H1 (cell line): Measurements from ENCODE around the gene RASAL1. TPM values are rescaled to one million over a fixed set of nuclear protein-coding genes. Genes with fewer than 3 reads are reported as not detected.

Source experiments
- CTCF ChIA-PET: fragments of 300-600 bp; sonication (Branson Sonifier 250); formaldehyde crosslinking; loops from one replicate; lab custom pipeline; 2021; ENCODE audit not compliant: partially characterized antibody; lab: Charles Lee
- POLR2A ChIA-PET: fragments of 300-600 bp; sonication (Branson Sonifier 250); formaldehyde crosslinking; loops from one replicate; lab custom pipeline; 2021; ENCODE audit warnings: inconsistent platforms; ENCODE audit not compliant: partially characterized antibody; lab: Charles Lee
- DNase-seq, 2 experiments: peaks; one replicate each; pipeline versions ENCODE4 v3.0.0 to v3.0.0-alpha.2; 2010 to 2022; ENCODE audit warnings: low spot score in 2 of 2, low read depth in 1 of 2, mixed read lengths in 1 of 2
- FAIRE-seq: peaks from 2 replicates; lab custom pipeline; 2011; peaks lifted over from hg19 to GRCh38; lab: Jason Lieb, UNC
- H2AFZ ChIP-seq: 2 replicates; pipeline ENCODE4 v1.8.1; 2012; ENCODE audit warnings: low read length, inconsistent platforms
- H2AK5ac ChIP-seq: 2 replicates; pipeline ENCODE4 v1.6.1; 2013; ENCODE audit warnings: low read depth, low read length
- H2BK120ac ChIP-seq: replicated peaks from 2 replicates; pipeline ENCODE3; 2013; ENCODE audit warnings: low read depth, low read length, inconsistent platforms
- H2BK12ac ChIP-seq: 2 replicates; pipeline ENCODE4 v1.6.1; 2013; ENCODE audit warnings: low read depth, low read length
- H2BK15ac ChIP-seq: 2 replicates; pipeline ENCODE4 v1.6.1; 2013; ENCODE audit warnings: low read length
- H2BK20ac ChIP-seq: 2 replicates; pipeline ENCODE4 v1.6.1; 2013; ENCODE audit warnings: low read length
- H2BK5ac ChIP-seq: 2 replicates; pipeline ENCODE4 v1.6.1; 2013; ENCODE audit warnings: low read depth, low read length
- H3K14ac ChIP-seq: 2 replicates; pipeline ENCODE4 v1.6.1; 2013; ENCODE audit warnings: inconsistent platforms; ENCODE audit not compliant: insufficient read length
- H3K18ac ChIP-seq: 2 replicates; pipeline ENCODE4 v1.6.1; 2013; ENCODE audit warnings: low read length; ENCODE audit errors: extremely low read depth
- H3K23ac ChIP-seq: 2 replicates; pipeline ENCODE4 v1.6.1; 2013; ENCODE audit warnings: inconsistent platforms; ENCODE audit not compliant: insufficient read length
- H3K23me2 ChIP-seq: 2 replicates; pipeline ENCODE4 v1.6.1; 2013; ENCODE audit warnings: low read depth, low read length
- H3K27ac ChIP-seq: 2 replicates; pipeline ENCODE4 v1.6.1; 2011; ENCODE audit warnings: low read depth, low read length, inconsistent platforms
- H3K27me3 ChIP-seq, 4 experiments: replicated peaks in 1 of 4; 1 replicate in 1 of 4; 2 replicates in 3 of 4; pipeline versions ENCODE4 v1.6.1 to v1.8.1; 2011 to 2013; ENCODE audit warnings: low read length in 3 of 4, mild to moderate bottlenecking in 3 of 4, inconsistent platforms in 2 of 4, mixed read lengths in 2 of 4, moderate library complexity in 1 of 4; ENCODE audit not compliant: control insufficient read depth in 3 of 4, insufficient read depth in 3 of 4; ENCODE audit errors: extremely low read depth in 1 of 4
- H3K36me3 ChIP-seq, 4 experiments: 2 replicates each; pipeline versions ENCODE4 v1.6.1 to v1.8.1; 2011 to 2013; ENCODE audit warnings: mild to moderate bottlenecking in 4 of 4, low read length in 3 of 4, moderate library complexity in 2 of 4, control low read depth in 1 of 4, inconsistent platforms in 1 of 4; ENCODE audit not compliant: insufficient read depth in 4 of 4, control insufficient read depth in 2 of 4
- H3K4ac ChIP-seq: replicated peaks from 2 replicates; pipeline ENCODE3; 2013; ENCODE audit warnings: low read length, low read depth, mixed read lengths, inconsistent platforms; ENCODE audit not compliant: insufficient read length
- H3K4me1 ChIP-seq, 4 experiments: replicated peaks in 1 of 4; 1 replicate in 1 of 4; 2 replicates in 3 of 4; pipeline versions ENCODE4 v1.6.1 to v1.8.1; 2011 to 2013; ENCODE audit warnings: low read length in 3 of 4, inconsistent platforms in 2 of 4, mixed read lengths in 1 of 4; ENCODE audit not compliant: insufficient read depth in 4 of 4, control insufficient read depth in 3 of 4
- H3K4me2 ChIP-seq, 2 experiments: 2 replicates each; pipeline versions ENCODE4 v1.6.1 to v1.8.1; 2011 to 2013; ENCODE audit warnings: low read depth in 2 of 2, low read length in 2 of 2, control low read depth in 1 of 2, inconsistent platforms in 1 of 2, mild to moderate bottlenecking in 1 of 2; ENCODE audit not compliant: insufficient read depth in 1 of 2
- H3K4me3 ChIP-seq, 4 experiments: fragments of 200-600, 300-600 bp in 1 of 4; sonication (generic), shearing (Covaris generic), sonication (Bioruptor Twin) in 1 of 4; 2 replicates each; pipeline versions ENCODE4 v1.5.1 to v1.8.1; 2011 to 2016; ENCODE audit warnings: low read length in 4 of 4, low read depth in 3 of 4, control low read depth in 2 of 4, inconsistent platforms in 2 of 4, mild to moderate bottlenecking in 2 of 4, mixed read lengths in 1 of 4, moderate library complexity in 1 of 4; ENCODE audit not compliant: insufficient read depth in 2 of 4; ENCODE audit errors: extremely low read depth in 1 of 4
- H3K56ac ChIP-seq: replicated peaks from 2 replicates; pipeline ENCODE3; 2013; ENCODE audit warnings: low read depth, mild to moderate bottlenecking, mixed read lengths, low read length, inconsistent platforms; ENCODE audit not compliant: insufficient read length
- H3K79me1 ChIP-seq: 2 replicates; pipeline ENCODE4 v1.6.1; 2013; ENCODE audit warnings: low read depth, low read length, control low read depth
- H3K79me2 ChIP-seq, 2 experiments: 2 replicates each; pipeline versions ENCODE4 v1.6.1 to v1.8.1; 2012 to 2013; ENCODE audit warnings: low read length in 2 of 2, mild to moderate bottlenecking in 2 of 2, inconsistent platforms in 1 of 2; ENCODE audit not compliant: insufficient read depth in 2 of 2, control insufficient read depth in 1 of 2
- H3K9ac ChIP-seq, 4 experiments: replicated peaks in 1 of 4; 1 replicate in 1 of 4; 2 replicates in 3 of 4; pipeline versions ENCODE4 v1.6.1 to v1.8.1; 2011 to 2013; ENCODE audit warnings: low read depth in 3 of 4, low read length in 3 of 4, control low read depth in 2 of 4, mild to moderate bottlenecking in 2 of 4, moderate library complexity in 2 of 4, inconsistent platforms in 1 of 4; ENCODE audit errors: extremely low read depth in 1 of 4
- H3K9me3 ChIP-seq, 2 experiments: 2 replicates each; pipeline versions ENCODE4 v1.6.1 to v1.8.1; 2012 to 2013; ENCODE audit warnings: mild to moderate bottlenecking in 2 of 2, moderate library complexity in 2 of 2, control low read depth in 1 of 2, inconsistent platforms in 1 of 2, low read depth in 1 of 2, low read length in 1 of 2, mixed read lengths in 1 of 2; ENCODE audit not compliant: insufficient read depth in 2 of 2
- H4K20me1 ChIP-seq, 2 experiments: replicated peaks in 1 of 2; 2 replicates each; pipeline versions ENCODE3 to v1.8.1; 2011 to 2013; ENCODE audit warnings: inconsistent platforms in 2 of 2, low read length in 2 of 2, mild to moderate bottlenecking in 1 of 2; ENCODE audit not compliant: insufficient read depth in 2 of 2, control insufficient read depth in 1 of 2
- H4K5ac ChIP-seq: 2 replicates; pipeline ENCODE4 v1.6.1; 2013; ENCODE audit warnings: low read length, low read depth, mixed read lengths, inconsistent platforms; ENCODE audit not compliant: insufficient read length
- H4K8ac ChIP-seq: 2 replicates; pipeline ENCODE4 v1.8.0; 2013; ENCODE audit warnings: mild to moderate bottlenecking, moderate library complexity, low read length, inconsistent platforms; ENCODE audit not compliant: insufficient read depth; ENCODE audit errors: extremely low read depth
- H4K91ac ChIP-seq: replicated peaks from 2 replicates; pipeline ENCODE3; 2013; ENCODE audit warnings: low read length, mixed read lengths, inconsistent platforms; ENCODE audit not compliant: insufficient read length
- ATF3 ChIP-seq: IDR thresholded peaks from 2 replicates; pipeline ENCODE4 v1.6.1; 2011; ENCODE audit warnings: low read depth, mild to moderate bottlenecking, low read length; ENCODE audit not compliant: insufficient read depth
- BACH1 ChIP-seq: IDR thresholded peaks from 2 replicates; pipeline ENCODE4 v1.6.1; 2012; ENCODE audit warnings: low read length, improper control_type of control experiment
- BRCA1 ChIP-seq: IDR thresholded peaks from 2 replicates; pipeline ENCODE4 v1.6.1; 2012; ENCODE audit warnings: low read depth, low read length, improper control_type of control experiment
- JUN ChIP-seq: IDR thresholded peaks from 2 replicates; pipeline ENCODE4 v1.6.1; 2011; ENCODE audit warnings: low read depth, mild to moderate bottlenecking, improper control_type of control experiment, low read length
- RFX5 ChIP-seq: IDR thresholded peaks from 2 replicates; pipeline ENCODE4 v1.6.1; 2011; ENCODE audit warnings: low read depth, low read length, improper control_type of control experiment, borderline replicate concordance
- WGBS, 2 experiments: shearing (Covaris generic) in 1 of 2; methylation state at CpG; one replicate each; pipeline versions ENCODE4 v1.1.6 to v1.1.7; 2013 to 2015; ENCODE audit warnings: low lambda C conversion rate in 2 of 2, mixed read lengths in 2 of 2, inconsistent platforms in 1 of 2, low coverage in 1 of 2, missing lambda C conversion rate in 1 of 2; ENCODE audit not compliant: insufficient replicate concordance in 2 of 2, insufficient coverage in 1 of 2, insufficient read length in 1 of 2; ENCODE audit errors: extremely low coverage in 1 of 2, missing lambda C conversion rate in 1 of 2; 5-methylcytosine and 5-hydroxymethylcytosine counted together
- polyA plus RNA-seq, 7 experiments: library from polyadenylated mRNA; depleted of rRNA in 3 of 7; stranded (reverse) in 5 of 7; unstranded in 2 of 7; fragments of >200 nt in 5 of 7; fragments of 200-250 nt in 2 of 7; gene quantifications; 1 replicate in 5 of 7; 2 replicates in 1 of 7; 4 replicates in 1 of 7; pipeline versions ENCODE4 v1.2.1 to v1.2.3, GENCODE V29; 2011 to 2013; ENCODE audit warnings: missing spikeins in 2 of 7, mixed read lengths in 2 of 7
- total RNA-seq: library from RNA; stranded (reverse); fragmentation: NEBNext Ultra II Directional; extraction: Animal tissue kit (Norgen Biotek cat#: 25700); gene quantifications from 2 replicates; pipeline ENCODE4 v1.2.1, GENCODE V29; 2021
- TF ChIP-seq, protein P1 (sequence below), 3 experiments: IDR thresholded peaks; 1 replicate in 2 of 3; 2 replicates in 1 of 3; pipeline versions ENCODE4 v1.5.1 to v1.6.1; 2011; ENCODE audit warnings: low read length in 3 of 3, mild to moderate bottlenecking in 3 of 3, inconsistent platforms in 2 of 3, low read depth in 1 of 3, moderate library complexity in 1 of 3; ENCODE audit not compliant: insufficient read depth in 1 of 3; ENCODE audit errors: control extremely low read depth in 1 of 3

The RASAL1 gene
- total and polyA plus RNA-seq, 2 of the 8 experiments (the other 6 are each of a cell fraction or from before 2014, with no cell fraction given) = 3.7 to 5.0 TPM

- Histone ChIP-seq H3K79me2 (no peaks in the 10 kb centered on the region), H3K36me3 (no peaks in the 10 kb centered on the region), H2BK5ac (no peak overlapping the region), H3K9ac (no peak overlapping the region), H3K4ac (no peak overlapping the region), H2BK120ac (no peak overlapping the region), H3K23me2 (peaks cover 2% of the 10 kb centered on the region; the same call in 1 of the 2 replicates), H3K4me2 (no peak overlapping the region), H4K20me1 (no peaks in the 10 kb centered on the region), H3K79me1 (no peaks in the 10 kb centered on the region), H4K91ac (no peak overlapping the region), H2BK15ac (no peak overlapping the region), H4K8ac (no peak overlapping the region), H3K27ac (no peak overlapping the region), H3K18ac (no peak overlapping the region), H3K4me1 (peaks cover 6 to 20% (median 13%) of the 10 kb centered on the region in 4 experiments), H3K56ac (no peak overlapping the region), H2AK5ac (no peak overlapping the region), H2BK12ac (no peak overlapping the region), H3K4me3 (no peak overlapping the region), H3K27me3 (peaks cover 0 to 7% (median 5%) of the 10 kb centered on the region in 4 experiments; a peak in 6 of 7 replicates), H3K23ac (no peak overlapping the region), H3K9me3 (no peaks in the 10 kb centered on the region), H2AFZ (no peak overlapping the region), H3K14ac (no peak overlapping the region), H2BK20ac (no peak overlapping the region), H4K5ac (no peak overlapping the region)
- DNase-seq (no peak), FAIRE-seq (no peak)
- CTCF ChIA-PET = interaction anchor here (1.0 to 2.0 kb wide), 3 partner anchors 12 to 154 kb away, joined by 3 to 7 read pairs (median 6); partner anchors contain the start of gene RASAL1
- POLR2A ChIA-PET = no interaction called here
- TF ChIP-seq BACH1 (no peak), JUN (no peak), RFX5 (no peak), BRCA1 (no peak), ATF3 (no peak)
- TF ChIP-seq, protein P1, sequence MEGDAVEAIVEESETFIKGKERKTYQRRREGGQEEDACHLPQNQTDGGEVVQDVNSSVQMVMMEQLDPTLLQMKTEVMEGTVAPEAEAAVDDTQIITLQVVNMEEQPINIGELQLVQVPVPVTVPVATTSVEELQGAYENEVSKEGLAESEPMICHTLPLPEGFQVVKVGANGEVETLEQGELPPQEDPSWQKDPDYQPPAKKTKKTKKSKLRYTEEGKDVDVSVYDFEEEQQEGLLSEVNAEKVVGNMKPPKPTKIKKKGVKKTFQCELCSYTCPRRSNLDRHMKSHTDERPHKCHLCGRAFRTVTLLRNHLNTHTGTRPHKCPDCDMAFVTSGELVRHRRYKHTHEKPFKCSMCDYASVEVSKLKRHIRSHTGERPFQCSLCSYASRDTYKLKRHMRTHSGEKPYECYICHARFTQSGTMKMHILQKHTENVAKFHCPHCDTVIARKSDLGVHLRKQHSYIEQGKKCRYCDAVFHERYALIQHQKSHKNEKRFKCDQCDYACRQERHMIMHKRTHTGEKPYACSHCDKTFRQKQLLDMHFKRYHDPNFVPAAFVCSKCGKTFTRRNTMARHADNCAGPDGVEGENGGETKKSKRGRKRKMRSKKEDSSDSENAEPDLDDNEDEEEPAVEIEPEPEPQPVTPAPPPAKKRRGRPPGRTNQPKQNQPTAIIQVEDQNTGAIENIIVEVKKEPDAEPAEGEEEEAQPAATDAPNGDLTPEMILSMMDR (IDR thresholded peaks at IDR 0.05; ENCODE audit: control extremely low read depth in 1 of 3, insufficient read depth in 1 of 3, low read depth in 1 of 3, low read length in 3 of 3) = no peak
- WGBS, 2 experiments = 97% methylated on average over 2 of the region's 2 CpGs; no CpG with 5 or more reads in 1 of the 2 experiments
These were observed 11.4 kb upstream of the RASAL1 start for GRCh38 chr12:113146999-113147398.
